H1 (cell line): Measurements from ENCODE around the gene ATP4A. TPM values are rescaled to one million over a fixed set of nuclear protein-coding genes. Genes with fewer than 3 reads are reported as not detected.

ENCODE experiments used
- CTCF ChIA-PET: fragments of 300-600 bp; sonication (Branson Sonifier 250); formaldehyde crosslinking; loops from one replicate; lab custom pipeline; 2021; ENCODE audit not compliant: partially characterized antibody; lab: Charles Lee
- POLR2A ChIA-PET: fragments of 300-600 bp; sonication (Branson Sonifier 250); formaldehyde crosslinking; loops from one replicate; lab custom pipeline; 2021; ENCODE audit warnings: inconsistent platforms; ENCODE audit not compliant: partially characterized antibody; lab: Charles Lee
- DNase-seq, 2 experiments: peaks; one replicate each; pipeline versions ENCODE4 v3.0.0 to v3.0.0-alpha.2; 2010 to 2022; ENCODE audit warnings: low spot score in 2 of 2, low read depth in 1 of 2, mixed read lengths in 1 of 2
- FAIRE-seq: peaks from 2 replicates; lab custom pipeline; 2011; peaks lifted over from hg19 to GRCh38; lab: Jason Lieb, UNC
- H2AFZ ChIP-seq: 2 replicates; pipeline ENCODE4 v1.8.1; 2012; ENCODE audit warnings: low read length, inconsistent platforms
- H2AK5ac ChIP-seq: 2 replicates; pipeline ENCODE4 v1.6.1; 2013; ENCODE audit warnings: low read depth, low read length
- H2BK120ac ChIP-seq: replicated peaks from 2 replicates; pipeline ENCODE3; 2013; ENCODE audit warnings: low read depth, low read length, inconsistent platforms
- H2BK12ac ChIP-seq: 2 replicates; pipeline ENCODE4 v1.6.1; 2013; ENCODE audit warnings: low read depth, low read length
- H2BK15ac ChIP-seq: 2 replicates; pipeline ENCODE4 v1.6.1; 2013; ENCODE audit warnings: low read length
- H2BK20ac ChIP-seq: 2 replicates; pipeline ENCODE4 v1.6.1; 2013; ENCODE audit warnings: low read length
- H2BK5ac ChIP-seq: 2 replicates; pipeline ENCODE4 v1.6.1; 2013; ENCODE audit warnings: low read depth, low read length
- H3K14ac ChIP-seq: 2 replicates; pipeline ENCODE4 v1.6.1; 2013; ENCODE audit warnings: inconsistent platforms; ENCODE audit not compliant: insufficient read length
- H3K18ac ChIP-seq: 2 replicates; pipeline ENCODE4 v1.6.1; 2013; ENCODE audit warnings: low read length; ENCODE audit errors: extremely low read depth
- H3K23ac ChIP-seq: 2 replicates; pipeline ENCODE4 v1.6.1; 2013; ENCODE audit warnings: inconsistent platforms; ENCODE audit not compliant: insufficient read length
- H3K23me2 ChIP-seq: 2 replicates; pipeline ENCODE4 v1.6.1; 2013; ENCODE audit warnings: low read depth, low read length
- H3K27ac ChIP-seq: 2 replicates; pipeline ENCODE4 v1.6.1; 2011; ENCODE audit warnings: low read depth, low read length, inconsistent platforms
- H3K27me3 ChIP-seq, 4 experiments: replicated peaks in 1 of 4; 1 replicate in 1 of 4; 2 replicates in 3 of 4; pipeline versions ENCODE4 v1.6.1 to v1.8.1; 2011 to 2013; ENCODE audit warnings: low read length in 3 of 4, mild to moderate bottlenecking in 3 of 4, inconsistent platforms in 2 of 4, mixed read lengths in 2 of 4, moderate library complexity in 1 of 4; ENCODE audit not compliant: control insufficient read depth in 3 of 4, insufficient read depth in 3 of 4; ENCODE audit errors: extremely low read depth in 1 of 4
- H3K36me3 ChIP-seq, 4 experiments: 2 replicates each; pipeline versions ENCODE4 v1.6.1 to v1.8.1; 2011 to 2013; ENCODE audit warnings: mild to moderate bottlenecking in 4 of 4, low read length in 3 of 4, moderate library complexity in 2 of 4, control low read depth in 1 of 4, inconsistent platforms in 1 of 4; ENCODE audit not compliant: insufficient read depth in 4 of 4, control insufficient read depth in 2 of 4
- H3K4ac ChIP-seq: replicated peaks from 2 replicates; pipeline ENCODE3; 2013; ENCODE audit warnings: low read length, low read depth, mixed read lengths, inconsistent platforms; ENCODE audit not compliant: insufficient read length
- H3K4me1 ChIP-seq, 4 experiments: replicated peaks in 1 of 4; 1 replicate in 1 of 4; 2 replicates in 3 of 4; pipeline versions ENCODE4 v1.6.1 to v1.8.1; 2011 to 2013; ENCODE audit warnings: low read length in 3 of 4, inconsistent platforms in 2 of 4, mixed read lengths in 1 of 4; ENCODE audit not compliant: insufficient read depth in 4 of 4, control insufficient read depth in 3 of 4
- H3K4me2 ChIP-seq, 2 experiments: 2 replicates each; pipeline versions ENCODE4 v1.6.1 to v1.8.1; 2011 to 2013; ENCODE audit warnings: low read depth in 2 of 2, low read length in 2 of 2, control low read depth in 1 of 2, inconsistent platforms in 1 of 2, mild to moderate bottlenecking in 1 of 2; ENCODE audit not compliant: insufficient read depth in 1 of 2
- H3K4me3 ChIP-seq, 4 experiments: fragments of 200-600, 300-600 bp in 1 of 4; sonication (generic), shearing (Covaris generic), sonication (Bioruptor Twin) in 1 of 4; 2 replicates each; pipeline versions ENCODE4 v1.5.1 to v1.8.1; 2011 to 2016; ENCODE audit warnings: low read length in 4 of 4, low read depth in 3 of 4, control low read depth in 2 of 4, inconsistent platforms in 2 of 4, mild to moderate bottlenecking in 2 of 4, mixed read lengths in 1 of 4, moderate library complexity in 1 of 4; ENCODE audit not compliant: insufficient read depth in 2 of 4; ENCODE audit errors: extremely low read depth in 1 of 4
- H3K56ac ChIP-seq: replicated peaks from 2 replicates; pipeline ENCODE3; 2013; ENCODE audit warnings: low read depth, mild to moderate bottlenecking, mixed read lengths, low read length, inconsistent platforms; ENCODE audit not compliant: insufficient read length
- H3K79me1 ChIP-seq: 2 replicates; pipeline ENCODE4 v1.6.1; 2013; ENCODE audit warnings: low read depth, low read length, control low read depth
- H3K79me2 ChIP-seq, 2 experiments: 2 replicates each; pipeline versions ENCODE4 v1.6.1 to v1.8.1; 2012 to 2013; ENCODE audit warnings: low read length in 2 of 2, mild to moderate bottlenecking in 2 of 2, inconsistent platforms in 1 of 2; ENCODE audit not compliant: insufficient read depth in 2 of 2, control insufficient read depth in 1 of 2
- H3K9ac ChIP-seq, 4 experiments: replicated peaks in 1 of 4; 1 replicate in 1 of 4; 2 replicates in 3 of 4; pipeline versions ENCODE4 v1.6.1 to v1.8.1; 2011 to 2013; ENCODE audit warnings: low read depth in 3 of 4, low read length in 3 of 4, control low read depth in 2 of 4, mild to moderate bottlenecking in 2 of 4, moderate library complexity in 2 of 4, inconsistent platforms in 1 of 4; ENCODE audit errors: extremely low read depth in 1 of 4
- H3K9me3 ChIP-seq, 2 experiments: 2 replicates each; pipeline versions ENCODE4 v1.6.1 to v1.8.1; 2012 to 2013; ENCODE audit warnings: mild to moderate bottlenecking in 2 of 2, moderate library complexity in 2 of 2, control low read depth in 1 of 2, inconsistent platforms in 1 of 2, low read depth in 1 of 2, low read length in 1 of 2, mixed read lengths in 1 of 2; ENCODE audit not compliant: insufficient read depth in 2 of 2
- H4K20me1 ChIP-seq, 2 experiments: replicated peaks in 1 of 2; 2 replicates each; pipeline versions ENCODE3 to v1.8.1; 2011 to 2013; ENCODE audit warnings: inconsistent platforms in 2 of 2, low read length in 2 of 2, mild to moderate bottlenecking in 1 of 2; ENCODE audit not compliant: insufficient read depth in 2 of 2, control insufficient read depth in 1 of 2
- H4K5ac ChIP-seq: 2 replicates; pipeline ENCODE4 v1.6.1; 2013; ENCODE audit warnings: low read length, low read depth, mixed read lengths, inconsistent platforms; ENCODE audit not compliant: insufficient read length
- H4K8ac ChIP-seq: 2 replicates; pipeline ENCODE4 v1.8.0; 2013; ENCODE audit warnings: mild to moderate bottlenecking, moderate library complexity, low read length, inconsistent platforms; ENCODE audit not compliant: insufficient read depth; ENCODE audit errors: extremely low read depth
- H4K91ac ChIP-seq: replicated peaks from 2 replicates; pipeline ENCODE3; 2013; ENCODE audit warnings: low read length, mixed read lengths, inconsistent platforms; ENCODE audit not compliant: insufficient read length
- CHD1 ChIP-seq: IDR thresholded peaks from 2 replicates; pipeline ENCODE4 v1.6.1; 2012; ENCODE audit warnings: low read depth, low read length, improper control_type of control experiment
- CTBP2 ChIP-seq: IDR thresholded peaks from 2 replicates; pipeline ENCODE4 v1.7.0; 2011; ENCODE audit warnings: borderline replicate concordance, mild to moderate bottlenecking, moderate library complexity, mixed read lengths, low read length; ENCODE audit not compliant: insufficient read depth, insufficient read length
- SP2 ChIP-seq: IDR thresholded peaks from 2 replicates; pipeline ENCODE4 v1.6.1; 2012; ENCODE audit warnings: mild to moderate bottlenecking, low read length, inconsistent platforms
- ZNF274 ChIP-seq: IDR thresholded peaks from 2 replicates; pipeline ENCODE4 v1.7.0; 2012; ENCODE audit warnings: low read length, borderline replicate concordance; ENCODE audit errors: extremely low read depth
- WGBS, 2 experiments: shearing (Covaris generic) in 1 of 2; methylation state at CpG; one replicate each; pipeline versions ENCODE4 v1.1.6 to v1.1.7; 2013 to 2015; ENCODE audit warnings: low lambda C conversion rate in 2 of 2, mixed read lengths in 2 of 2, inconsistent platforms in 1 of 2, low coverage in 1 of 2, missing lambda C conversion rate in 1 of 2; ENCODE audit not compliant: insufficient replicate concordance in 2 of 2, insufficient coverage in 1 of 2, insufficient read length in 1 of 2; ENCODE audit errors: extremely low coverage in 1 of 2, missing lambda C conversion rate in 1 of 2; 5-methylcytosine and 5-hydroxymethylcytosine counted together
- polyA plus RNA-seq, 7 experiments: library from polyadenylated mRNA; depleted of rRNA in 3 of 7; stranded (reverse) in 5 of 7; unstranded in 2 of 7; fragments of >200 nt in 5 of 7; fragments of 200-250 nt in 2 of 7; gene quantifications; 1 replicate in 5 of 7; 2 replicates in 1 of 7; 4 replicates in 1 of 7; pipeline versions ENCODE4 v1.2.1 to v1.2.3, GENCODE V29; 2011 to 2013; ENCODE audit warnings: missing spikeins in 2 of 7, mixed read lengths in 2 of 7
- total RNA-seq: library from RNA; stranded (reverse); fragmentation: NEBNext Ultra II Directional; extraction: Animal tissue kit (Norgen Biotek cat#: 25700); gene quantifications from 2 replicates; pipeline ENCODE4 v1.2.1, GENCODE V29; 2021

ATP4A gene
- total and polyA plus RNA-seq, 2 of the 8 experiments (the other 6 are each of a cell fraction or from before 2014, with no cell fraction given) = 0.50 to 1.2 TPM

GRCh38 chr19:35543280-35544109, 20.0 kb downstream of the ATP4A start:
- H3K79me2 ChIP-seq = peaks cover 0 to 31% of the 10 kb centered on the region in 2 experiments; a peak in 2 of 4 replicates
- H3K23ac ChIP-seq = no peak overlapping the region
- no peaks in the 10 kb centered on the region for H3K27me3 ChIP-seq
- no peak for FAIRE-seq
- peaks cover 0 to 18% (median 9%) of the 10 kb centered on the region in 4 experiments; a peak in 5 of 8 replicates for H3K36me3 ChIP-seq
- H4K5ac ChIP-seq = no peak overlapping the region
- H4K91ac ChIP-seq = no peak overlapping the region
- ChIA-PET CTCF (interaction anchor here (0.9 to 1.5 kb wide), 4 partner anchors 33 to 49 kb away, joined by 3 to 6 read pairs (median 4); no protein-coding TSS in a partner anchor), POLR2A (interaction anchor here (0.7 to 4.6 kb wide), 10 partner anchors 8 to 160 kb away, joined by 3 to 23 read pairs (median 3); no protein-coding TSS in a partner anchor)
- H2BK5ac ChIP-seq = no peak overlapping the region
- no peak overlapping the region for H2BK20ac ChIP-seq
- 93% methylated on average over 14 of the region's 15 CpGs; no CpG with 5 or more reads in 1 of the 2 experiments for WGBS, 2 experiments
- no peak overlapping the region for H2BK12ac ChIP-seq
- H3K9me3 ChIP-seq = no peaks in the 10 kb centered on the region
- no peak overlapping the region for H3K4ac ChIP-seq
- no peak overlapping the region for H3K9ac ChIP-seq
- H3K56ac ChIP-seq = no peak overlapping the region
- TF ChIP-seq ZNF274 (no peak), SP2 (no peak), CHD1 (no peak), CTBP2 (no peak)
- H3K23me2 ChIP-seq = peaks cover 10% of the 10 kb centered on the region; the same call in 1 of the 2 replicates
- no peak for DNase-seq
- peaks cover 5 to 16% of the 10 kb centered on the region in 2 experiments for H4K20me1 ChIP-seq
- H3K4me3 ChIP-seq = peak overlapping the region in 1 of 4 experiments; percentile 93; a peak in 2 of 8 replicates
- H2AFZ ChIP-seq = no peak overlapping the region
- H3K4me1 ChIP-seq = peaks cover 0 to 13% (median 2%) of the 10 kb centered on the region in 4 experiments; a peak in 3 of 7 replicates
- H4K8ac ChIP-seq = no peak overlapping the region
- H3K4me2 ChIP-seq = peak overlapping the region; percentile 84 to 90; a peak in 3 of 4 replicates
- H3K14ac ChIP-seq = no peak overlapping the region
- no peak overlapping the region for H3K18ac ChIP-seq
- H2AK5ac ChIP-seq = no peak overlapping the region
- peaks cover 18% of the 10 kb centered on the region; the same call in 1 of the 2 replicates for H3K79me1 ChIP-seq
- no peak overlapping the region for H3K27ac ChIP-seq
- no peak overlapping the region for H2BK120ac ChIP-seq
- no peak overlapping the region for H2BK15ac ChIP-seq
